ENCODE data around the gene UBE2D2. TPM values are rescaled to one million over a fixed set of nuclear protein-coding genes. Genes with fewer than 3 reads are reported as not detected.

The UBE2D2 gene
- total RNA-seq, 1 donor from 2014 or later, result 116 TPM

DNA sequence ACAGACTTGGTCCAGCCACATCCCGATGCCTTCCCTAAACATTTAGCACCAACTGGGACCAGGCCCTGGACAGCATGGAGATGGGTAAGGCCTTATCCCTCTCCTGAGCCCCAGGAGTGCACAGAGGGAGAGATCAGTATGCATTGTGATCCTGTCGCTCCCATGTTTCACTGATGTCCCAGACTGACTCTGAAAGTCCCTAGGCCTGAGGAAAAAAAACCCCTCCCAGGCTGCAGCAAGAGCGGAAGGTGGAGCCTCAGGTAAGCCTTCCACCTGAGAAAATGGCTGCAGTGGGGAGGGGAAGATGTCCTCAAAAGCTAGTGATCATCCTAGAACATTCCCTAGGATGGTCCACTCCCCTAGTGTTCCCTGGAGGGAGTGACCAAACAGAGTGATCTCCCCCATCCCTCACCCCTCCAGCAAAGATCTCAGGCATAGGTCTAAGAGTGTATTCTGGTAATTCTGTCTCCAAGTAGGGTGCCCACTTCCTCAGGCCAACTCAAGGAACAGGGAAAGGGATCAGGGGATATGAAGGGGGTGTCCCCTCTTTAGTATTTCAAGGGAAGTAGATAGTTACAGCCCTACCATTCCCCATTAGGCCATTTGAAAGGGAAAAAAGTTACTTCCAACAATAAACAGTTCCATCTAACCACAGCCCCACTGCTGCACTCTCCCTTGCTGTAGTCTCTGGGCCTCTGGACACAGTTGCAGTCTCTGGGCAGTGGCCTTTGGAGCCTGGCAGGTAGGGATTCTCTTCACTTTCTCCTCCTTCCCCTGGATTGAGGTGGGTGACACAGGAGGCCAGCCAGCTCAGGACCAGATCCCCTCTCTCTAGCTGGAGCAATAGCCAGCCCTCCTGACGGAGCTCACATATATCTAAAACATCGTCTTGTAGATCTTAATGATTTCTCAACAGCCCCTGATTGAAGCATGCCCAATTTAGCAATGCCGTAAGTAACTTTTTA lies 80.3 kb downstream of the UBE2D2 start:
- ATAC-seq, result no peak
- intact Hi-C loops (cut with DNase I), result no loop called here
- DNase-seq (ENCODE audit: missing footprints), result no peak

DNA sequence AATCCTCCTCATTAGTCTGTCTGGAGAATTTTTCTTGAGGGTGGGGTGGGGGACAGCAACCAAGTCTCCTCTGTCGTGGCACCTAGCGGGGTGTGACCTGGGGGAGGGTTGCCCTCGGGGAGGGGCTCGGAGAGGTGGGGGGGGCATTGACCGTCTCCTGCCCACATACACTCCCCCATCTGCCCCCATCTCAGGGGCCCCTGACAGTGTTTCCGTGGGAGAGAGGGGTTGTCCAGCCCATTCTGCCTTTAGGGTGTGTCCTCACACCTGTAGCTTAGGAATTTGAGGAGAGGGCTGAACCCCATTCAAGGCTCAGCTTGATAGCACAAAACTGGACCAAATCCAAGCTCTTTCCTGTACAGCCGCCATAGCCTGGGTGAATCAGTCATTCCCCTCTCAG lies 81.1 kb downstream of the UBE2D2 start:
- ATAC-seq (no peak), DNase-seq (ENCODE audit: missing footprints) (no peak)
- intact Hi-C loops (cut with DNase I), result no loop called here

DNA sequence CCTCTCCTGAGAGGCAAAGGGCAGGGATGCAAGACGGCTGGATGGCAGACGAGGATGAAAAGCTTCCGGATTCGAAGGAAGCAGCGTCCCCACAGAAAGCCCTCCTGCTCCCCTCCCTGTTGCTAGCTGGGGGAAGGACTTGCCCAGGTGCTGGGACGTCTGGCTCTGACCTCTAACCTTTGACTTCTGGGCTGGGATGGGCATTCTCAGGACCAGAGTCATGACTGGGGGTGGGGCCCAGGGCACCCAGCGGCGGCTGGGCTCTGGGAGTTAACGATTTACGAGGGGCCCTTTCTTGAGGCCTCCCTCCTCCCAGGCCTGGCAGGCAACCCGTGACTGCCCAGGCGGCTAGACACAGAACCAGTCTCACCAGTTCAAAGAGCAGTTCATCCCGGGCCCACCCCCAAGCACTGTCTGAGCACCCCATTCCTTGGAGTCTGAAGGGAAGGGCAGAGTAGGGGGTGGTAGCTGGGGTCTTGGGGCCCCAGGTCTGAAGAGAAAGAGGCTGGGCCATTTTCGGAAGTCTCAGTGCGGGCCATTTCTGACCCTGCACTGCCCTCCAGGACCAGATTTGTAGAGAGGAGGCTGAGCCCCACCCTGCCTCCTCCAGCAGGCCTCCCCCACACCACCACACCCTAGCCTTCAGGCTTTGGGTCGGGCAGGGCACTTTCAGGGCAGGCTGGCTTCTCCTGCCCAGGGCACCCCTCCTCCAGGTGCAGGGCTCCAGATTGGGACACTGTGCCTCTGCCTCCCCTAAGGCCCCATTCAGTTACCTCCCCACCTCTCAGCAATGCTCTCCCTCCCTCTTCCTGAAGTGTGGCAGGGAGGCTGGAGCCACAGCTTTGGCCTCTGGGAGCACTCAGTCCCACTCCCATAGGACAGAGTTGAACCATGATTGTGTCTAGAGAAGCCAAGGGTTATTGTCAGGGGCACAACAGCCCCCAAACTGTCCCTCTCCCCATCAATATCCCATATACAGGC lies 82.0 kb downstream of the UBE2D2 start:
- intact Hi-C loops (cut with DNase I), result no loop called here
- DNase-seq (ENCODE audit: missing footprints) (no peak), ATAC-seq (no peak)

DNA sequence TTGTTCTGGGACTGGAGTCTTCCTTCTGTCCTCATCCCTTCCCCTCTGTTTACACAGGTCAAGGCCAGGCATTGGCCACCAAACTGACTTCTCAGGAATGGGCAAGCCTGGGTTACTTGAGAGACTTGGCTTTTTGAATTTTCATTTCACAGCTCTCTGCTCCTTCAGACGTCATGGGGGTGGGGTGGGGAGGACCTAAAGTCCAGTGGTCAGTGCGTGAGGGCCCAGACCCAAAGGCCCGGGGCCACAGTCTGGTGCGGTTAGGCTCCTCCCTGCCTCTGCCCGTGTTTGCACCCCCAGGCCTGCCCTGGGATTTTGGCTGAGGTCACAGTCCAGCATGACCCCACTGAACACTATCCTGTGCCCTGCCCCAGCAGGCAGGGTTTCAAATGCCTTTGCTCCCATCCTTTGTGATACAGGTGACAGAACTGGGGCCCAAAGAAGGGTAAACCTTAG lies 82.9 kb downstream of the UBE2D2 start:
- ATAC-seq, result no peak
- intact Hi-C loops (cut with DNase I), result no loop called here

DNA sequence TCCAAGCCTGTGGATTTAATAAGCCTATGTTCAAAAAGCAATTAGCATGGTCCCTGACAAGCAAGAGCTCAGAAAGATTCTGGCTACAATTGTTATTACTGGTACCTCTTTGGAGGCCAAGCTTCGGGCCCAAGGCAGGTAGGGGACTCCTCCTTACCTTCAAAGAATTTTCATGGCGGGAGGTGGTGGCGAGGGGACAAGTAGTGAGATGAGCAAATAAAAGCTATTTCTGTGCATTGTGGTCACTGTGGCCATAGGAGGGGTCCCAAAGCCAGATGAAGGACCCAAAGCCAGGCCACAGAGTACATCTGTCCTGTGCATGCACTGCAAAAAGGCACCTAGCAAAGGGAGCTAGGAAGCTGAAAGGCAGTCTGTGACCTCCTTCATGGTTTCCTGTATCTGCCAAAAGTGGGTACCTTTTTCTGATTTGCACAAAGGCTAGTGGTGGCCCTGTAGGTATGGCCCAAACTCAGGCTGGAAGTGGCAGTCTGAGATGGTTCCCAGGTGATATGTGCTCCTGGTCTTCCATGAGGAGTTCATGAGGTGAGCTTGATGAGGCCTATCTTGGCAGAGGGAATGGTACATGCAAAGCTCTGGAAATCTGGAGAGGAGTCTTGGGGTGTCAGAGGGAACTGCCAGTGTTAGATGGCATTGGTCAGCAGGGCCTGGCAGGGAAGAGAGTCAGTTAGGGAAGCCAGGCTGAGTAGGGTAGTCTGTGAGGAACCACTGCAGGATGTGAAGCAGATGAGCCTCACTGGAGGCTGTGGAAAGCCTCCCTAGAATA lies 83.7 kb downstream of the UBE2D2 start:
- ATAC-seq, result no peak
- no peak for DNase-seq (ENCODE audit: missing footprints)
- intact Hi-C loops (cut with DNase I), result no loop called here

More for the DNA sequence above, 82.9 kb downstream of the UBE2D2 start:
- DNase-seq (ENCODE audit: missing footprints), result no peak

DNA sequence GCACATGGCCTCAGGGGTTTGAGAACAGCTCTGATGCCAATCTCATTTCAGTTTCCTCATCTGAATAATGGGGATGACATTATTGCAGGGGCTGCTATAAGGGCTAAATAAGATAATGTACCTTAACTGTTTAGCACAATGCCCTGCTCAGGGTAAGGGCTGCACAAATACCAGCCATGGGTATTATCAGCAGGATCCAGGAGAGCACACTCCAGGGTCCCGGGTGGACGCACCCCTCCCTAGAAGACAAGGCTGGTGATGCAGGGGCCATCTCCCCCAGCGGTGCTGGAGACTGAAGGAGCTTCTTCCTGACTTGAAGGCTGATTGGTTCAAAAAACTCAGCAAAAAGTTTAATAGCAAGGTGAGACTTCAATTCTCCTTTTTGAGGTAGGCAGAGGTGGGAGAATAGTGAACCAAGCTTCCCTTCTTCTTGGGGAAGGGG lies 84.3 kb downstream of the UBE2D2 start:
- ATAC-seq (no peak), DNase-seq (ENCODE audit: missing footprints) (no peak)
- intact Hi-C loops (cut with DNase I), result no loop called here

DNA sequence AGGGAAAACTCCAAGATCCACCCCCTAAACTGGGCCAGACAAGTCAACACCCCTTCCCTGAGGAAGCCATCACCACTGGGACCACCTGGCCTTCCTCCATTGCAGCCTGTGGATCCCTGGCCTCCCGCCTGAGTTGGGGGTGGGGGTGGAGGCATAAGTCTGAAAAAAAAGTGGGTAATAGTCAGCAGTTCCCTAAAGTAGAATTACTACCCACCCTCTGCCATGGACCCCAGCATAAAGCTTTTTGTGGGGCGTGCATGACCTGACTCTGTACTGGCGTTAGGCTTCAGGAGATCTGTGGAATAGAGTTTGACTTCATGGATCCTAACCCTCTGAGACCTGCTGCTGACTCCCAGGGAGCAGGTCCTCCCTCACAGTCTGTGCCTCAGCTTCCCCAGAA lies 85.0 kb downstream of the UBE2D2 start:
- no peak for DNase-seq (ENCODE audit: missing footprints)
- intact Hi-C loops (cut with DNase I), result no loop called here
- no peak for ATAC-seq

DNA sequence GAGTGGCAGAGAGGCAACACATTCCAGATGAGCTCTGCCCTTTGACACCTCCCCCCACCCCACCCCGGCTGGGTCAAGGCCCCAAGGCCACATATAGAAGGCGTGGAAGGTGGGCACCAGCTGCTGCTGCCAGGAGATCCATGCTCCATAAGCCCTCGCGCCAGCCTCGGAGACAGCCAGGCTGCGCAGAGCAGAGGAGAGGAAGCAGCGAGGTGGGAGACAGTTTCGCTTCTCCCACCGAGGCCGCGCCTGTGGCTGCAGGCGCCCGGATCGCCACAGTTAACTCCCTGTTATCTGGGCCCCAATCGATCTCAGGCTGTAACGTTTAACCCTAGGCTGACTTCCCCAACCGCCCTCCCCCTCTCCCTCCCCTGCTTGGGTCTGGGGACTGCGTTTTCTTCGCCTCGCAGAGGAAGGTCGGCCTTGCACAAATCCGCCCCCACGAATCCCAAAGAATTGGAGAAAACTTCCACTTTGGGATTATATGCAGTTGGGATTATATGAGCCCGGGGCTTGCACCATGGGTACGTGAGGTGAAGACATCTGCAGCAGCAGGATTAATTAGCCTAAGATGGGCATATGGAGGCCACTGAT lies 85.9 kb downstream of the UBE2D2 start:
- ATAC-seq (no peak), DNase-seq (ENCODE audit: missing footprints) (peak; percentile 69)
- intact Hi-C loops (cut with DNase I), result no loop called here

DNA sequence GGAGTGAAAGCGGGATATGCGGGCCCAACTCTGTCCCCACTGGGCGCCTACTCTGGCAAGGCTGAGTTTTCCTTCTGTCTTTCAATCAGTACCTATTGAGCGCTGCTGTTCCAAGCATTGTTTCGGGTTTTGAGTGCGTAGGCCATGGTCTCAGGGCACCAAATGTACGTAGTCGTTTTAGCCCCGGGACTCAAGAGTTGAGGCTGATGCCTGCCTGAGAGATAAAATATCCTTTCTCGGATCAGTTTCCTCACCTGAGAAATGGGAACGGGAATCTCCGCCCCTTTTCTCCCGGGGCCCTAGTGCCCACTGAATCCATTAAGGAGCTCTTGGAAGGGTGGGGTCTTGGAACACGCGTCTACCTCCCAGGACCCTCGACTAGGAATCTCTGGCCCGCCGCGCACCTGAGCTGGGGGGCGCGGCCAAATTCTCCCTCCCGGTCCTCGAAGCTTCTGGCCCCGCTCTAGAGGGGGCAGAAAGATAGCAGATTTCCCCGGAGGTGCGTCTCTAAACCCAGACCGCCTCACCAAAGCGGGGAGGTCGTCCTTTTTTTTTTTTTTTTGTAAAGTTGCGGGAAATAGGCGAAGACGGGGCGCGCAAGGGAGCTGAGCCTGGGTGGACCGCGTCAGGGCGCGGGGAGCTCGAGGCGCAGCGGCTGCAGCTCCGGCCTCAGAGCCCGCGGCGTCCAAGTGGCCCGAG lies 86.5 kb downstream of the UBE2D2 start:
- intact Hi-C loops (cut with DNase I), result loop anchor here (1.0 kb wide), 1 partner anchor 9 kb away; no protein-coding TSS in a partner anchor
- DNase-seq (ENCODE audit: missing footprints) (peak; percentile 11), ATAC-seq (no peak)

DNA sequence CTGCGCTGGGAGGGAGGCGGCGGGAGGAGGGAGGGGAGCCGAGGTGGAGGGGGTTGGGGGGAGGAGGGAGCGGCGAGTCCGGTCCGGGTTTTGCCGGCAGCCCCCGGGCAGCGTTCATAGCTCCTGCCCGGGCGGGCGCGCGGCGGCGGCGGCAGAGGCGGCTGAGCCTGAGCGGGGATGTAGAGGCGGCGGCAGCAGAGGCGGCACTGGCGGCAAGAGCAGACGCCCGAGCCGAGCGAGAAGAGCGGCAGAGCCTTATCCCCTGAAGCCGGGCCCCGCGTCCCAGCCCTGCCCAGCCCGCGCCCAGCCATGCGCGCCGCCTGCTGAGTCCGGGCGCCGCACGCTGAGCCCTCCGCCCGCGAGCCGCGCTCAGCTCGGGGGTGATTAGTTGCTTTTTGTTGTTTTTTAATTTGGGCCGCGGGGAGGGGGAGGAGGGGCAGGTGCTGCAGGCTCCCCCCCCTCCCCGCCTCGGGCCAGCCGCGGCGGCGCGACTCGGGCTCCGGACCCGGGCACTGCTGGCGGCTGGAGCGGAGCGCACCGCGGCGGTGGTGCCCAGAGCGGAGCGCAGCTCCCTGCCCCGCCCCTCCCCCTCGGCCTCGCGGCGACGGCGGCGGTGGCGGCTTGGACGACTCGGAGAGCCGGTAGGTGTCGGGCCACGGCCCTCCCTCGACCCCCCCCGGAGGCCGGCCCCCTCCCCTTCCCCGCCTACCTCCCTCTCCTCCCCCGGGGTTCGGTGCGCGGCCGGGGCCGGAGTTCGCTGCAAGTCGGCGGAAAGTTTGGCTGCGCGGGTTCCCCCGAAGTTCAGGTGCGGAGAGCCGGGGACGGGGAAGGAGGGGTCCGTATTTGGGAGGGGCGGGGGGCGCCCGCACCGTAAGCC lies 87.3 kb downstream of the UBE2D2 start, which contains the start of gene CXXC5:
Gene CXXC5, plus strand, starts transcription at position 145 of the 877 bp plus-strand sequence. CDS start 32,175 bp downstream, outside the sequence.
- peak; percentile 89 for DNase-seq (ENCODE audit: missing footprints)
- intact Hi-C loops (cut with DNase I), result loop anchor here (1.0 kb wide), 1 partner anchor 10 kb away; no protein-coding TSS in a partner anchor

DNA sequence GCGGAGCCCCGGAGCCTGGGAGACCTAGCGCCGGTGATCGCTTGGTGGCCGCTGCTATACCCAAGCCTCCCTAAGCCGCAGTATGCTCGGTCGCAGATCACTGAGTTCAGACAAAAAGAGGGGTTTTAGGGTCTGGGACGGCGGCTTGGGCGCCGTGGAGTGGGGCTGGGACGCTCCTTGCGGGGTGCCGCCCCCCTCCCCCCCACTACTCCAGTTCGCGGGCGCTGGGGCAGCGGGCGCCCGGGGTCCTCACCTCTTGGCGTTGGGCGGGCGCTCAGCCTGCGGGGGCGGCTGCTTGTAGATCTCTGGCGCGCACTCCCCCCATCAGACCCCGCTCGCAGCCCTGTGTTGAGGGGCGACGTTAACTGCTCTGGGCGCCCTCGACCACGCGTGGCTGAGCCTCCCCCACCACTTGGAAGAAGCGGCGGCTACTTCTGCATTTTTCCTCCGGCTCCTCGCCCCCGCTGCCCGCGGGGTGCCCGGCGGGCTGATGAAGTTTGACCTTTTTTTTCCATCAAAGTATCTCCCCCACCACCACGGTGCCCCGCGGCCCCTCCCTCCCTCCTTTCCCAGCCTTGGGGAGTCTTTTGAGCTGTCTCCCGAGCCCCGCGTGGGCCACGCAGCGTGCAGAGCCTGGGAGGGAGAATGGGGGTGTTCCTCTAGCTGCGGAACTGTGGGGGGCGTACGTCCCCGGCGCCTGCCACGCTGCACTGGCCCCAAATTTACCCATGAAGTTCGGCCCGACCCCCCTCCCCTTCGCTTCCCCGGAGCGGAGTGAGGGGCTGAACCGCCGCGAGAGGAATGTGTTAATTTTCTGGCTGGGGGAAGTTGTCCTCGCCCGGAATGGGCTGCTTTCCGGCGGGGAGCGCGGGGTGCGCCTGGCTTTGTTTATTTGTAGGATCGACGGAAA lies 88.2 kb downstream of the UBE2D2 start:
- intact Hi-C loops (cut with DNase I), result no loop called here
- ATAC-seq (no peak), DNase-seq (ENCODE audit: missing footprints) (peak; percentile 74)

More for the DNA sequence above, 87.3 kb downstream of the UBE2D2 start, which contains the start of gene CXXC5:
- peak; percentile 77 for ATAC-seq

DNA sequence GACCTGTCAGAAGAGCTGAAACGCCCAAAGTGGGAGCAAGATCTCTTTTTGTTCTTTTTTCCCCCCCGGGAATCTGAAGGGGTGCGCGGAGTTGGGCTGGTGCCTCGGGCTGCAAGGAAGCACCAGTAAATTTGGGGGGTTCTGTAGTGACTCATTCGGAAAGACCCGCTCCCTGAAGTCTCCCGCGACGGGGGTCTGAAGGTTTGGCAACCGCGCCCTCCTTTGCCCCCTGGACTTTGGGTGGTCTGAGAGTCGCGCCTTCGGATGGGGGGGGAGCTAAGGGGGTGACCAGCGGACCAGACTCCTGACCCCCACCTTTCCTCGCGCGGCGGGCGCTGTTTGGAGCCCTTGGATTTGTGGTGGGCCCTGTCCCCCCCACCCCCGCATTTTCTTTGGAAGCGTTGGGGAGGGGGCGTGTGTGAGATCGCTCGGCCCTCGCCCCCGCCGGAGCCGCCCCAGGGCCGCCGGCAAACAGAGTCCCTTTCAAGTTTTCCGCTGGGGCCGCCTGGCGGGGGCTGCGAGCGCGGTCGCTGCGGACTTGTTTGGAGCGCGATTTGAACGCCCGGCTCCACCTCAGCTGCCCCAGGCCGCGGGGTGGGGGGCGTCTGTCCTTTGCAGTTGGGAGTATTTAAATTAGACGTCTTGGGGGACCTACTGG lies 89.0 kb downstream of the UBE2D2 start:
- no peak for ATAC-seq
- peak; percentile 74 for DNase-seq (ENCODE audit: missing footprints)
- intact Hi-C loops (cut with DNase I), result loop anchor here (2.0 kb wide), 1 partner anchor 37 kb away; no protein-coding TSS in a partner anchor

DNA sequence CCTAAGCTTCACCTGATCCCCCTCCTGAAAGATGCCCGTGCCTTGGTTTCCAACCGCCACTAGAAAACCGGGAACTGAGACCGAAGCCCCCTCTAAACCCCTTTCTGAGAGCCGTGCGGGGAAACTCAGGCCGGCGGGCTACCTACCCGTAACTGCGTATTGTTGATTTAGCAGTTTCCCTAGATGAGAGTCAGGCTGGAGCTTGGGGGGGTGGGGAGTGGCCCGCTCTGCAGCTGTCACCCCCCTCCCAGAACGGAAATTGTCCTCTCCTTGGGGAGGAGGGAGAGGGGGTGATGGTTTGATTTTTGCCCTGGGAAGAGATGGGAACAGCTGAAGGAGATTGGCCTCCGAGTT lies 89.5 kb downstream of the UBE2D2 start:
- ATAC-seq, result no peak
- intact Hi-C loops (cut with DNase I), result loop anchor here (2.0 kb wide), 1 partner anchor 36 kb away; no protein-coding TSS in a partner anchor
- peak; percentile 59 for DNase-seq (ENCODE audit: missing footprints)

DNA sequence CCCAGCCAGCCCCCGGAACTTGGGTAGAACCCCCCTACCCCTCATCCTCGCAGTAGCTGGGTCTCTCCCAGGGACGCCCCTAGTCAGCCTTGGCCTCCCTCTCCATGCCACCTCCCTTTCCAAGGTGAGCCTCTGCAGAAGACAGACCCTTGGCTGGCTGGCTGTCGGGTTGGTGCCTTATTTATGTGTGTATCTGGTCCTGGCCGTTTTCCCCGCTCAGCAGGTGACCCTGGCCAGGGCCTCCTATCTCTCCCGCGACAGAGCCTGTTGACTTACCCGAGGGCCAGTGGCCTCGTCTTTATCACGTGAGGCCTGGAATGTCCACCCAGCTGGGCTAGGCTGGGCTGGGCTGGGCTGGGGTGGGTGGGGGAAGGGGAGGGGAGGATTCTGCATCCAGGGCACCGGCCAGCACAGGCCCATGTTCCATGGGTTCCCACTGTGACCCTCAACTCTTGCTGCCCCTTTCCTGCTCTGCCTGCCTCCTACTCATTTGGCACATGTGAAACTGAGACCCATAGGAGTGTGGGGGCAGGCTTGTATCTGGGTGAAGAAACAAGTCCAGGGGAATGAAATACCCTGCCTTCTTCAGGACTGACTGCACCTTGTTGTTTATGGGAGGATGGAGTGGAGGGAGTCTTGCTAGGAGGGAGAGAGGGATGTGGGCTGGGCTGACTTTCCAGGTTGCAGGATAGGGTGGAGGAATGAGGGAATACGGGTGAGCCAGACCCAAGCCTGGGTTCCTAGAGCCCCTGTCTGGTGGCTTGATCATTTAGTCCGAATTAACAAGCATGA lies 90.1 kb downstream of the UBE2D2 start:
- peak; percentile 47 for ATAC-seq
- DNase-seq (ENCODE audit: missing footprints), result peak; percentile 77
- intact Hi-C loops (cut with DNase I), result loop anchor here (2.0 kb wide), 1 partner anchor 36 kb away; no protein-coding TSS in a partner anchor

Measured in Right ventricle myocardium inferior (tissue), 1 donor.